Measurements from ENCODE around the gene ATL3. TPM values are rescaled to one million over a fixed set of nuclear protein-coding genes. Genes with fewer than 3 reads are reported as not detected.
"Not testable (repeated sequence)": the region's sequence is repeated elsewhere in the genome, so short reads cannot be mapped to it uniquely, and the experiment has no call there.

ATL3 gene
- total RNA-seq, 2 donors from 2014 or later, result 42.6 to 47.0 TPM

DNA sequence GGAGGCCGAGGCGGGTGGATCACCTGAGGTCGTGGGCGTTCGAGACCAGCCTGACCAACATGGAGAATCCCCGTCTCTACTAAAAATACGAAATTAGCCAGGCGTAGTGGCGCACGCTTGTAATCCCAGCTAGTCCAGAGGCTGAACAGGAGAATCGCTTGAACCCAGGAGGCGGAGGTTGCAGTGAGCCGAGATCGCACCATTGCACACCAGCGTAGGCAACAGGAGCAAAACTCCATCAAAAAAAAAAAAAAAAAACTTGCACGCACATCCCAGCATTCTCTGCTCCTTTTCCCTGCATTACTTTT, 934 bp upstream of the ATL3 start:
- no peak for DNase-seq
- Mint-ChIP-seq H3K9me3 (no peaks in the 10 kb centered on the region), H3K36me3 (ENCODE audit: insufficient read depth in 2 of 2) (peaks cover 0 to 3% of the 10 kb centered on the region in 2 donors), H3K27ac (no peak overlapping the region), H3K4me1 (ENCODE audit: low read depth) (peaks cover 33% of the 10 kb centered on the region), H3K27me3 (ENCODE audit: low read depth) (no peaks in the 10 kb centered on the region), H3K4me3 (peak overlapping the region; percentile 80 to 87)
- no peak for ATAC-seq (replicated peaks in 1 of 2)

DNA sequence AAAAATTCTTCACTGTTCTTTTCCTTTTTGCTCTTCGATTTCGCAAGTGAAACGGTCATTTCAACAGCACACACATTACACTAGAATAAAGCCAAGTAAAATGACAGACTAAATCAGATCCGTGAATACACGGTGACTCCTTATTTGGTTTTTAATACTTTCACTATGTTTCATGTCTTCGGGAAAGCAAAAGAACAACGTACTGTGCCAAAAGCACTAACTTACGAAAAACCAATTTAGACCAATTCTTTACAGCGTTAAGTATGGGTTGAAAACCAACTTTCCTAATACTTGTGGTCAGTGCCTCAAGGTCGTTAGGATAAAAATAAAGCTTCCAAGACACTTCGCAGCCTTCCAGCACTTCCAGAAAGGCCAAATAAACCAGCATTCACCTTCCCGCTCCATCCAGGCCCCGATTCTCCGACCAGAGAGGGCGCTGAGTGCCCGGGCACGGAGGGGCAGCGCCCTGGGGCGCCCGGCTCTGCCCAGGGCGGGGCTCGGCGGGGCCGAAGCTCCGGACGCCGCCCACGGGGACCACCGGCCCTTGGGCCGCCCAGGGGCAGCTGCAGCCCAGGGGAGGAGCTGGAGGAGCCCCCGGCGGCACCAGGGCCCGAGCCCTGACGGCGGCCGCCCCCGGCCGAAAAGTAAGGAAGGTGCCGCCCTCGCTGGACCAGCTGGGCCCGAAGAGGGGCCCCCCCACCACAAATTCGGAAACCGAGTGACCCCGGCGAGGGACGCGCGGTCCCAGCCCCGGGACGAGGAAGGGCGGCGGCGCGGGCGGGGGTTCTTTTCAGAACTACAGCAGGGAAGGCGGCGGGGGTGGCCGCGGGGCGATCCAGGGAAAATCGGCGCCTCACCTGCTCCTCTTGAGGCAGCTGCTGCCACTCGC, 499 bp downstream of the ATL3 start:
- no peaks in the 10 kb centered on the region for H3K9me3 Mint-ChIP-seq
- no peaks in the 10 kb centered on the region for H3K27me3 Mint-ChIP-seq (ENCODE audit: low read depth)
- peaks cover 33% of the 10 kb centered on the region for H3K4me1 Mint-ChIP-seq (ENCODE audit: low read depth)
- peak overlapping the region; percentile 80 to 87 for H3K4me3 Mint-ChIP-seq
- peak overlapping the region; percentile 96 for H3K27ac Mint-ChIP-seq
- DNase-seq (peak; percentile 45 to 63), ATAC-seq (replicated peaks in 1 of 2) (peak; percentile 20 to 37)
- peaks cover 0 to 3% of the 10 kb centered on the region in 2 donors for H3K36me3 Mint-ChIP-seq (ENCODE audit: insufficient read depth in 2 of 2)

DNA sequence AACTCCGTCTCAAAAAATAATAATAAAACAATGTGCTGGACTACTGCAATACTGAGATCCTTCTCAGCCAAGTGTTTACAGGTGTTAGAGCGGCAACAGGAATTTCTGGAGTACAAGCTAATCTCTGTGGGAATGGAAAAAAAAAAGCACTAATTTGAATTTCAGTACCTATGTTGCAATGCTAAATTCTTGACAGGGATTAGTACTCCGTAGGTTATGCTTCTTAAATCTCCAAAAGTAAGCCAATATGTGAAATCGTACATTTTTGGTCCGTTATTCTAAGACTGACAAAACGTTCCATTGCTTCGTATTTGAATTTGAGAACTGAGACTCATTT, 1.1 kb downstream of the ATL3 start:
- H3K4me3 Mint-ChIP-seq, result peak overlapping the region; percentile 80 to 87
- H3K9me3 Mint-ChIP-seq, result no peaks in the 10 kb centered on the region
- peaks cover 33% of the 10 kb centered on the region for H3K4me1 Mint-ChIP-seq (ENCODE audit: low read depth)
- DNase-seq (no peak), ATAC-seq (replicated peaks in 1 of 2) (no peak)
- no peaks in the 10 kb centered on the region for H3K27me3 Mint-ChIP-seq (ENCODE audit: low read depth)
- H3K36me3 Mint-ChIP-seq (ENCODE audit: insufficient read depth in 2 of 2), result peaks cover 0 to 3% of the 10 kb centered on the region in 2 donors
- H3K27ac Mint-ChIP-seq, result peak overlapping the region; percentile 96

DNA sequence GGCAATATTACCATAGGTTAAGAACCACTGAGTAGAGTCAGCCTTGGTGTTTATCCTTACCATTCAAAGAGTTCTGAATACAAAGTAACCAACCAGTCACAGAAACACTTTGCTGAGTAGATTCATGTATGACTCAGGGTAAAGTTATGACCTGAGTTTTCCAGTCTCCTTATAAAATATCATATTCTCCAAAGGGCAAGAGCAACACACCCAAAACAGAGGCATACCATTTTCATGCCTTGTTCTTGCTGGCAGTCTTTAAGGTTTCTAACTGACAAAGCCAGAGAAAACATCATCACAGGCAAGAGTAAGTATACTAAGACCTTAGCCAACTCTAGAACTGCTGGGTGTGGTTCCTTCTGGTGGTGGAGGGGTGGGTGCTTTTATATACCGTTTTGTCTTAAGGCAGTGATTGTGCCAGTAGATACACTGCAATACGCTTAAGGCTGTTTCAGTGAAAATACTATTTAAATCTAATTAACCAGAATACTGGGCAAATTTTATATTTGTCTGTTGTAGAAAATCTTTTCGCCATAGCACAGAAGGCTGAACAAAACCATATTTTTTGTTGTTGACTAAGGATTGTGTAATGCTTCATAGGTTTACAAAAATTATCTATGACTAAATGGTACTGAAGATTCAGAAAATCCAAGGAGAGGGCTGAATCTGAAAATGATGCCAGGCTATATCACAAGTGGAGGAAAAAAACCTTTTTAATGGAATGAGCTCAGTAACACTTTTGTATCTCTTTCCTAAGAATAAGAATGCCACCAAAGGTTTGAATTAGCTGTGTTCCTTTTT, 3.0 kb downstream of the ATL3 start:
- no peak for DNase-seq
- peak; percentile 47 to 48 for ATAC-seq (replicated peaks in 1 of 2)
- no peaks in the 10 kb centered on the region for H3K9me3 Mint-ChIP-seq
- peak overlapping the region; percentile 47 for H3K27ac Mint-ChIP-seq
- peaks cover 38% of the 10 kb centered on the region for H3K4me1 Mint-ChIP-seq (ENCODE audit: low read depth)
- H3K36me3 Mint-ChIP-seq (ENCODE audit: insufficient read depth in 2 of 2), result peaks cover 0 to 3% of the 10 kb centered on the region in 2 donors
- H3K4me3 Mint-ChIP-seq, result peak overlapping the region; percentile 2 to 16
- no peaks in the 10 kb centered on the region for H3K27me3 Mint-ChIP-seq (ENCODE audit: low read depth)

DNA sequence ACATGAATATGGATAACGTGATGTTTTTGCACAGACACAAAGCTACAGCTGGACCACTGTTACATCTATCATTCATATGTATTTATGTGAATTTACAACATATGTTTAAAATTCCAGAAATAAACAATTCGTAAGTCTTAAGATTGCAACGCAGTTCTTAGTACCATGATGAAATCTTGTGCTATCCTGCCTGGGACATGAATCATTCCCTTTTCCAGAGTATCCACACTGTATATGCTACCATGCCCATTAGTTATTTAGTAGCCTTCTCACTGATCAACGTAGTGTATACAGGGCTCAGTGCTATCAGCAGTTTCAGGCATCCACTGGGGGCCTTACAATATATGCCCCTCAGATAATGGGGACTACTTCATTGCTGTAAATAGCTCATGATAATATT, 4.3 kb downstream of the ATL3 start:
- DNase-seq (no peak), ATAC-seq (replicated peaks in 1 of 2) (no peak)
- no peaks in the 10 kb centered on the region for H3K36me3 Mint-ChIP-seq (ENCODE audit: insufficient read depth in 2 of 2)
- no peaks in the 10 kb centered on the region for H3K9me3 Mint-ChIP-seq
- no peak overlapping the region for H3K4me3 Mint-ChIP-seq
- no peaks in the 10 kb centered on the region for H3K27me3 Mint-ChIP-seq (ENCODE audit: low read depth)
- peaks cover 33% of the 10 kb centered on the region for H3K4me1 Mint-ChIP-seq (ENCODE audit: low read depth)
- H3K27ac Mint-ChIP-seq, result no peak overlapping the region

DNA sequence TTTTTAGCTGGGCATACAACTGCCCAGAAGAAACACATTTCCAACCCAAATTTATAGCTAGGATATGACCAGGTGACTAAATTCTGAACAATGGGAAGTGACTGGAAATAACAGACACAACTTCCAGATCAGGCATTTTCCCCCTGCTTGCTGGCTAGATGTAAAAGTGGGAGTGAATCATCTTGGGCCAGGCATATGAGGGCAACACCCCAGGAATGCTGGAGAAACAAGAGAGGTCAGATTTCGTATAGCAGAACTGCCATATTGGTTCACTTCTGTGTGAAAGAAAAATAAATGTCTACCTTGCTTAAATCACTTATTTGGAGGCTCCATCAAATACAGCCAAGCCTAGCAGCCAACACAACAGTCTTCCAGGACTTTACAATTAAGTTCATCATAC, 7.4 kb downstream of the ATL3 start:
- H3K4me1 Mint-ChIP-seq (ENCODE audit: low read depth), result peaks cover 17% of the 10 kb centered on the region
- no peak for ATAC-seq (replicated peaks in 1 of 2)

DNA sequence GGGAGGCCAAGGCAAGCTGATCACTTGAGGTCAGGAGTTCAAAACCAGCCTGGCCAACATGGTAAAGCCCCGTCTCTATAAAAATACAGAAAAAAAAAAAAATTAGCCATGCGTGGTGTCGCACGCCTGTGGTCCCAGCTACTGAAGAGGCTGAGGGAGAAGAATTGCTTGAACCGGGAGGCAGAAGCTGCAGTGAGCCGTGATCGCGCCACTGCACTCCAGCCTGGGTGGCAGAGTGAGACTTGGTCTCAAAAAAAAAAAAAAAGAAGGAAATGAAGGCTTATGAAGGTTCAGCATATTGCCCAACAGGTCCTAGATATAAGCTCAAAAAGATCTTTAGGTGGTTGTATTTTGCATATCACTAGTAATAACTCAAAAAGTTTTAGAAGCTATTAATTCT, 10.2 kb downstream of the ATL3 start:
- DNase-seq (no peak), ATAC-seq (replicated peaks in 1 of 2) (no peak)
- Mint-ChIP-seq H3K27me3 (ENCODE audit: low read depth) (no peaks in the 10 kb centered on the region), H3K4me1 (ENCODE audit: low read depth) (peaks cover 5% of the 10 kb centered on the region), H3K27ac (peak overlapping the region; percentile 15), H3K36me3 (ENCODE audit: insufficient read depth in 2 of 2) (peaks cover 2 to 7% of the 10 kb centered on the region in 2 donors), H3K9me3 (no peaks in the 10 kb centered on the region), H3K4me3 (no peak overlapping the region)

More for the DNA sequence above, 7.4 kb downstream of the ATL3 start:
- no peaks in the 10 kb centered on the region for H3K27me3 Mint-ChIP-seq (ENCODE audit: low read depth)
- no peak overlapping the region for H3K4me3 Mint-ChIP-seq
- H3K36me3 Mint-ChIP-seq (ENCODE audit: insufficient read depth in 2 of 2), result no peaks in the 10 kb centered on the region
- no peak overlapping the region for H3K27ac Mint-ChIP-seq
- DNase-seq, result no peak
- H3K9me3 Mint-ChIP-seq, result no peaks in the 10 kb centered on the region

DNA sequence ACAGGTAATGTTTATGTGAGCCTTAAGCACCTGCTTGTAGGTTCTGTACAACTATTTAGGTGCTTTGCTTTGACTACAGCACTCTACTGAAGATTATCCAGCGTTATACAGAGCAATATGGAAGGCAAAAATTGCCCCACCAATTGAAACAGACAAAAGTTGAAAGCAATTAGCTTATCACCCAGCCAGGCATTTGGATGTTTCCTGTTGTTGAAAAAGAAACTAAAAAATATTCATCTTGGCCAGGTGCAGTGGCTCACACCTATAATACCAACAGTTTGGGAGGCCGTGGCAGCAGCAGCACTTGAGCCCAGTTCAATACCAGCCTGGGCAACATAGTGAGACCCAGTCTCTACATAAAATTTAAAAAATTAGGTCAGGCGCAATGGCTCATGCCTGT, 18.5 kb downstream of the ATL3 start:
- Mint-ChIP-seq H3K27me3 (ENCODE audit: low read depth) (no peaks in the 10 kb centered on the region), H3K9me3 (no peaks in the 10 kb centered on the region), H3K36me3 (ENCODE audit: insufficient read depth in 2 of 2) (peaks cover 6 to 15% of the 10 kb centered on the region in 2 donors), H3K27ac (peak overlapping the region; percentile 6), H3K4me3 (no peak overlapping the region), H3K4me1 (ENCODE audit: low read depth) (peaks cover 9% of the 10 kb centered on the region)
- DNase-seq, result no peak
- no peak for ATAC-seq (replicated peaks in 1 of 2)

DNA sequence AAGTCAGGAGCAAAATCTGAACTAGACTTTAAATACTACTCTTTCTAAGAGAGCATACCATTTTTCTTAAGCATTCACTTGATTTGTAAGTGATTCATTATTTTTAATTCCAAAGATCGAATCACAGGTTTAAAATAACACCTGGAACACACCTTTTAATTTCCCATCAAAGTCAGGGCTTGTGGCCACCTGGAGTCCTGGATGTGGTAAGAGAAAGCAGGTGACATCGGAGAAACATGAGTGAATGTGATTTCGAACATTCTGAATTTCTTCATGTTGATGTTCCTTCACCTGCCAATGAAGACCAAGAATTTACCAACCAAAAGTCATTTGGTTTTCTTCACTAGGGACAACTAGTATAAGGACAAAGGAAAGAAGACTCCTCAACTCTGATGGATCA, 28.0 kb downstream of the ATL3 start:
- no peaks in the 10 kb centered on the region for H3K9me3 Mint-ChIP-seq
- ATAC-seq (replicated peaks in 1 of 2), result no peak
- H3K27me3 Mint-ChIP-seq (ENCODE audit: low read depth), result no peaks in the 10 kb centered on the region
- no peaks in the 10 kb centered on the region for H3K4me1 Mint-ChIP-seq (ENCODE audit: low read depth)
- no peak for DNase-seq
- H3K4me3 Mint-ChIP-seq, result no peak overlapping the region
- no peak overlapping the region for H3K27ac Mint-ChIP-seq
- H3K36me3 Mint-ChIP-seq (ENCODE audit: insufficient read depth in 2 of 2), result peaks cover 2 to 6% of the 10 kb centered on the region in 2 donors

DNA sequence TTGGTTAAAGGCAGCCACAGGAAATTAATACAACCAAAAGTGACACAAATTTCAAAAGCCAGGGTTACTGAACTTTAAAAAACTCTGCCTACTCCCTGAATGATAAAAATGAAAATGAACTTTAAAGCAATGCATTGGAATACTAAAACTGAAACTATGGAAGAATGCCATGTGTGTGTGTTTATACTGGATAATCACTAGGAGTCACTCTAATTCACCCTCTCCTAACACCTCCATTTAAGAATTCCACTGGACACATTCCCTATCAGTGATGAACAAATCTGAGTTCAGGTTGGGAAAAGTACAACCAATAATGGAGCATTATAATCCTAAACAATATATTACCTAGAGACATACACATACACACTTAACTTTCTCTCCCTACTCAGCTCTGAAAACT, 29.4 kb downstream of the ATL3 start:
- H3K36me3 Mint-ChIP-seq (ENCODE audit: insufficient read depth in 2 of 2), result peaks cover 2 to 4% of the 10 kb centered on the region in 2 donors

DNA sequence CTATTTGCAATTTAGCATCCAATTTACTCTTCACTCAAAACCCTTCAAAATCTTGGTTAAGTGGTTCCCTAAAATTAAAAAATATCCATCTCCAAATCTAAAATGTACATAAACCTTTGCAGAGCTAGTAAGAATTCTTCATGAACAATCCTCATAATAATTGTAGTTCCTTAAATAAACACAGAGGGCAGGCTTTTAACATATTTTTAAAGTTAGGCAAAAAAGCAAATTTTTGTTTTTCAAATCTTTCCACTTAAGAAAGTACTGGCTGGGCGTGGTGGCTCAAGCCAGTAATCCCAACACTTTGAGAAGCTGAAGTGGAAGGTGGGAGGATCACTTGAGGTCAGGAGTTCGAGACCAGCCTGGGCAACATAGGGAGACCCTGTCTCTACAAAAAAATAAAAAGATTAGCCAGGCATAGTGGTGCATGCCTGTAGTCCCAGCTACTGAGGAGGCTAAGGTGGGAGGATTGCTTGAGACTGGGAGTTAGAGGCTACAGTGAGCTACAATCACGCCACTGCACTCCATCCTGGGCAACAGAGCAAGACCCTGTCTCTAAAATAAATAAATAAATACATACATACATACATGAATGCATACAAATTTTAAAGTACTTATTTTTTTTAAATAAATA, 31.9 kb downstream of the ATL3 start:
- ATAC-seq (replicated peaks in 1 of 2), result no peak
- H3K27ac Mint-ChIP-seq, result peak overlapping the region; percentile 7
- H3K27me3 Mint-ChIP-seq (ENCODE audit: low read depth), result no peaks in the 10 kb centered on the region
- H3K9me3 Mint-ChIP-seq, result no peaks in the 10 kb centered on the region
- no peak overlapping the region for H3K4me3 Mint-ChIP-seq
- DNase-seq, result no peak
- H3K36me3 Mint-ChIP-seq (ENCODE audit: insufficient read depth in 2 of 2), result peaks cover 3 to 5% of the 10 kb centered on the region in 2 donors
- no peaks in the 10 kb centered on the region for H3K4me1 Mint-ChIP-seq (ENCODE audit: low read depth)

More for the DNA sequence above, 29.4 kb downstream of the ATL3 start:
- Mint-ChIP-seq H3K27ac (peak overlapping the region; percentile 46), H3K9me3 (no peaks in the 10 kb centered on the region), H3K4me3 (no peak overlapping the region), H3K4me1 (ENCODE audit: low read depth) (no peaks in the 10 kb centered on the region), H3K27me3 (ENCODE audit: low read depth) (no peaks in the 10 kb centered on the region)
- ATAC-seq (replicated peaks in 1 of 2) (no peak), DNase-seq (no peak)

DNA sequence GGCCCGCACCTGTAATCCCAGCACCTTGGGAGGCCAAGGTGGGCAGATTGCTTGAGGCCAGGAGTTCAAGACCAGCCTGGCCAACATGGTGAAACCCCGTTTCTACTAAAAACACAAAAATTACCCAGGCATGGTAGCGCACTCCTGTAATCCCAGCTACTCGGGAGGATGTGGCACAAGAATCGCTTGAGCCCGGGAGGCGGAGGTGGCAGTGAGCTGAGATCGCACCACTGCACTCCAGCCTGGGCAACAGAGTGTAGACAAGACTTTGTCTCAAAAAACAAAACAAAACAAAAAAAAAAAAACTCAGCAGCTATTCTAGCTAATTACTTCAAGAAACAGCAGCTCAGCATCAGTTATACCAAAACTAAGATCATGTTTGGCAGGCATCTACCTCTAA, 32.7 kb downstream of the ATL3 start:
- H3K4me1 Mint-ChIP-seq (ENCODE audit: low read depth); ATAC-seq (replicated peaks in 1 of 2); H3K27me3 Mint-ChIP-seq (ENCODE audit: low read depth); H3K9me3 Mint-ChIP-seq; H3K27ac Mint-ChIP-seq; H3K4me3 Mint-ChIP-seq; DNase-seq; H3K36me3 Mint-ChIP-seq (ENCODE audit: insufficient read depth in 2 of 2): not testable (repeated sequence)
